Measurements from ENCODE around the gene LCE3D. TPM values are rescaled to one million over a fixed set of nuclear protein-coding genes. Genes with fewer than 3 reads are reported as not detected.

LCE3D gene
- total and polyA plus RNA-seq, 4 donors: not detected

GRCh38 chr1:152533327-152533938 lies 46.9 kb downstream of the LCE3D start:
- H3K4me1 ChIP-seq (ENCODE audit: control insufficient read depth in 4 of 4, insufficient read depth in 4 of 4, low read length in 3 of 4): no peaks in the 10 kb centered on the region
- no peaks in the 10 kb centered on the region for H3K36me3 ChIP-seq (ENCODE audit: control insufficient read depth in 4 of 4, insufficient read depth in 3 of 4, low read depth in 1 of 4, low read length in 3 of 4)
- no peaks in the 10 kb centered on the region for H3K9me3 ChIP-seq (ENCODE audit: control insufficient read depth in 4 of 4, low read length in 3 of 4)
- no peaks in the 10 kb centered on the region for H3K27me3 ChIP-seq (ENCODE audit: control insufficient read depth in 4 of 4, insufficient read depth in 4 of 4, low read length in 3 of 4)
- no peak overlapping the region for H3K4me3 ChIP-seq (ENCODE audit: low read depth in 1 of 3, low read length in 3 of 3)
- no peak overlapping the region for H3K27ac ChIP-seq (ENCODE audit: low read depth in 1 of 2, low read length in 2 of 2)
- TF ChIP-seq HNF4A (conservative IDR thresholded peaks at IDR 0.05) (no peak), REST (IDR thresholded peaks at IDR 0.05) (no peak), NR2F2 (IDR thresholded peaks at IDR 0.05) (no peak), RXRA (IDR thresholded peaks at IDR 0.05) (no peak), SP1 (IDR thresholded peaks at IDR 0.05) (no peak), HNF4G (IDR thresholded peaks at IDR 0.05) (no peak), TAF1 (conservative IDR thresholded peaks at IDR 0.05) (no peak), ZBTB33 (IDR thresholded peaks at IDR 0.05) (no peak), CTCF (IDR thresholded peaks at IDR 0.05; ENCODE audit: low read depth, low read length, missing input control) (peak; percentile 71), MAX (IDR thresholded peaks at IDR 0.05) (no peak), EGR1 (IDR thresholded peaks at IDR 0.05; ENCODE audit: low read depth in 2 of 2) (no peak), FOXA2 (IDR thresholded peaks at IDR 0.05) (no peak), GABPA (IDR thresholded peaks at IDR 0.05 in 1 of 2, conservative IDR thresholded peaks at IDR 0.05 in 1 of 2) (no peak), ATF3 (IDR thresholded peaks at IDR 0.05) (no peak), RAD21 (IDR thresholded peaks at IDR 0.05) (peak; percentile 76 to 83), FOXA1 (IDR thresholded peaks at IDR 0.05) (no peak), JUND (IDR thresholded peaks at IDR 0.05) (no peak)
- no peak for DNase-seq (ENCODE audit: low spot score)
- WGBS: 18% methylated on average over 7 of the region's 7 CpGs
- H3K9ac ChIP-seq (ENCODE audit: low read depth in 1 of 2, low read length in 2 of 2): no peak overlapping the region

Small RNAs within 50 kb of the gene (small RNA-seq; reads per million reads assigned to genes)
- gene LCE3A: not detected
- not detected for gene LCE3B

Other genes starting within 250 kb of the LCE3D start
- not detected for gene FLG2, start 220.5 kb downstream of the LCE3D start, total RNA-seq
- not detected for gene FLG2, start 220.5 kb downstream of the LCE3D start, polyA plus RNA-seq
- under 1 TPM in 1 of 2 donors, not detected in 1; 0.05 TPM for gene CRNN, start 166.3 kb downstream of the LCE3D start, total RNA-seq
- gene CRNN, start 166.3 kb downstream of the LCE3D start, polyA plus RNA-seq: under 1 TPM in 1 of 2 donors, not detected in 1; 0.22 TPM
- not detected for gene LCE5A, start 69.7 kb downstream of the LCE3D start, total RNA-seq
- gene LCE5A, start 69.7 kb downstream of the LCE3D start, polyA plus RNA-seq: not detected
- not detected for gene CRCT1, start 66.0 kb downstream of the LCE3D start, total RNA-seq
- gene CRCT1, start 66.0 kb downstream of the LCE3D start, polyA plus RNA-seq: not detected
- not detected for gene LCE3E, start 13.7 kb downstream of the LCE3D start, total RNA-seq
- not detected for gene LCE3E, start 13.7 kb downstream of the LCE3D start, polyA plus RNA-seq
- gene LCE3C, start 19.7 kb upstream of the LCE3D start, total RNA-seq: not detected
- gene LCE3C, start 19.7 kb upstream of the LCE3D start, polyA plus RNA-seq: not detected
- not detected for gene LCE3B, start 33.3 kb upstream of the LCE3D start, total RNA-seq
- not detected for gene LCE3B, start 33.3 kb upstream of the LCE3D start, polyA plus RNA-seq
- not detected for gene LCE3A, start 42.6 kb upstream of the LCE3D start, total RNA-seq
- not detected for gene LCE3A, start 42.6 kb upstream of the LCE3D start, polyA plus RNA-seq
- gene LCE2D, start 82.9 kb upstream of the LCE3D start, total RNA-seq: not detected
- not detected for gene LCE2D, start 82.9 kb upstream of the LCE3D start, polyA plus RNA-seq
- not detected for gene LCE2C, start 94.8 kb upstream of the LCE3D start, total RNA-seq
- not detected for gene LCE2C, start 94.8 kb upstream of the LCE3D start, polyA plus RNA-seq
- not detected for gene LCE2B, start 105.6 kb upstream of the LCE3D start, total RNA-seq
- not detected for gene LCE2B, start 105.6 kb upstream of the LCE3D start, polyA plus RNA-seq
- gene LCE2A, start 117.8 kb upstream of the LCE3D start, total RNA-seq: not detected
- gene LCE2A, start 117.8 kb upstream of the LCE3D start, polyA plus RNA-seq: not detected
- gene LCE4A, start 127.6 kb upstream of the LCE3D start, total RNA-seq: not detected
- gene LCE4A, start 127.6 kb upstream of the LCE3D start, polyA plus RNA-seq: not detected
- not detected for gene KPRP, start 177.5 kb upstream of the LCE3D start, total RNA-seq
- not detected for gene KPRP, start 177.5 kb upstream of the LCE3D start, polyA plus RNA-seq
- not detected for gene LCE1F, start 194.6 kb upstream of the LCE3D start, total RNA-seq
- gene LCE1F, start 194.6 kb upstream of the LCE3D start, polyA plus RNA-seq: not detected
- not detected for gene LCE1E, start 205.7 kb upstream of the LCE3D start, total RNA-seq
- not detected for gene LCE1E, start 205.7 kb upstream of the LCE3D start, polyA plus RNA-seq
- gene LCE1D, start 216.2 kb upstream of the LCE3D start, total RNA-seq: not detected
- gene LCE1D, start 216.2 kb upstream of the LCE3D start, polyA plus RNA-seq: not detected
- gene LCE1C, start 226.1 kb upstream of the LCE3D start, total RNA-seq: not detected
- not detected for gene LCE1C, start 226.1 kb upstream of the LCE3D start, polyA plus RNA-seq
- gene LCE1B, start 231.5 kb upstream of the LCE3D start, total RNA-seq: not detected
- not detected for gene LCE1B, start 231.5 kb upstream of the LCE3D start, polyA plus RNA-seq
- not detected for gene LCE1A, start 247.0 kb upstream of the LCE3D start, total RNA-seq
- gene LCE1A, start 247.0 kb upstream of the LCE3D start, polyA plus RNA-seq: not detected

All from liver (tissue), 10 donors.